Anterior cingulate cortex (tissue), 58 donors: ENCODE data around the gene TBC1D3B.
A peak's percentile ranks its signal among the peaks of the same experiment; 100 is the strongest.
"Not testable (repeated sequence)": the region's sequence is repeated elsewhere in the genome, so short reads cannot be mapped to it uniquely, and the experiment has no call there.

ENCODE experiments used
- DNase-seq, 58 donors: peaks; one replicate each; lab custom pipeline; 2025; lab: John Stamatoyannopoulos, UW

TBC1D3B gene

GRCh38 chr17:36176536-36176935, at the start of gene TBC1D3B:
Gene TBC1D3B, minus strand, starts transcription at chr17:36176636. Its CDS starts 1,586 bp downstream, at chr17:36175050.
- DNase-seq, result not testable (repeated sequence)

- not testable (repeated sequence) for DNase-seq
Observed at GRCh38 chr17:36222967-36223366, 46.5 kb upstream of the TBC1D3B start.

GRCh38 chr17:36221581-36222100, 45.2 kb upstream of the TBC1D3B start:
- not testable (repeated sequence) for DNase-seq

- not testable (repeated sequence) for DNase-seq
Observed at GRCh38 chr17:36220737-36221580, 44.5 kb upstream of the TBC1D3B start.

GRCh38 chr17:36219556-36219955, 43.1 kb upstream of the TBC1D3B start:
- not testable (repeated sequence) for DNase-seq

- not testable (repeated sequence) for DNase-seq
Observed at GRCh38 chr17:36215406-36216308, 39.2 kb upstream of the TBC1D3B start.

GRCh38 chr17:36214918-36215317, 38.5 kb upstream of the TBC1D3B start:
- no peak for DNase-seq

GRCh38 chr17:36213695-36214094, 37.3 kb upstream of the TBC1D3B start:
- DNase-seq, result no peak

- DNase-seq, result no peak
Observed at GRCh38 chr17:36212966-36213365, 36.5 kb upstream of the TBC1D3B start.

- DNase-seq, result no peak
Observed at GRCh38 chr17:36212272-36212605, 35.8 kb upstream of the TBC1D3B start.

GRCh38 chr17:36211484-36212271, 35.2 kb upstream of the TBC1D3B start:
- DNase-seq, result not testable (repeated sequence)

GRCh38 chr17:36210439-36211211, 34.2 kb upstream of the TBC1D3B start, which contains the start of gene CCL4L2:
Gene CCL4L2, plus strand, starts transcription at chr17:36211063.
- peak in 4 of 58 donors; percentile 20 to 67 (median 43) for DNase-seq

- DNase-seq, result no peak
Observed at GRCh38 chr17:36209575-36209974, 33.1 kb upstream of the TBC1D3B start.

GRCh38 chr17:36207383-36207782, 30.9 kb upstream of the TBC1D3B start:
- not testable (repeated sequence) for DNase-seq

GRCh38 chr17:36206486-36206821, 30.0 kb upstream of the TBC1D3B start:
- not testable (repeated sequence) for DNase-seq

GRCh38 chr17:36205637-36206485, 29.4 kb upstream of the TBC1D3B start:
- no peak for DNase-seq

- DNase-seq, result no peak
Observed at GRCh38 chr17:36204724-36205500, 28.5 kb upstream of the TBC1D3B start.

- DNase-seq, result no peak
Observed at GRCh38 chr17:36203335-36203734, 26.9 kb upstream of the TBC1D3B start.
